Lower leg skin (tissue), 4 donors: ENCODE data around the gene OR1A1. TPM values are rescaled to one million over a fixed set of nuclear protein-coding genes. Genes with fewer than 3 reads are reported as not detected.
"Not testable (repeated sequence)": the region's sequence is repeated elsewhere in the genome, so short reads cannot be mapped to it uniquely, and the experiment has no call there.

Experiments
- DNase-seq, 2 donors: peaks; one replicate each; pipeline ENCODE4 v3.0.0-alpha.2; 2019; ENCODE audit warnings: low spot score in 2 of 2
- H3K4me3 ChIP-seq: fragments of 200-600 bp; sonication (generic); 2 replicates; pipeline ENCODE4 v1.5.1; 2017; ENCODE audit warnings: mild to moderate bottlenecking, low read depth; ENCODE audit not compliant: poor library complexity, severe bottlenecking
- POLR2A ChIP-seq, 2 donors: fragments of 450-650 bp; IDR thresholded peaks; one replicate each; pipeline ENCODE4 v1.6.1; 2016 to 2017; ENCODE audit warnings: antibody characterized with exemption in 2 of 2, mild to moderate bottlenecking in 1 of 2, moderate library complexity in 1 of 2
- WGBS, 2 donors: methylation state at CpG; one replicate each; pipeline ENCODE4 v1.1.5; 2018; 5-methylcytosine and 5-hydroxymethylcytosine counted together
- intact Hi-C: fragments of 100-400 bp; cut with DNase I; formaldehyde crosslinking; loops from one replicate; pipeline ENCODE4 v1.15.0; 2023; ENCODE audit warnings: low total_unique reads
- total RNA-seq, 4 donors: library from RNA; depleted of rRNA; stranded (reverse); fragments of >200 nt; gene quantifications; one replicate each; pipeline ENCODE4 v1.1.0, GENCODE V29; 2016
- TF ChIP-seq, protein P1 (sequence below), 3 donors: fragments of 450-650 bp; IDR thresholded peaks; one replicate each; pipeline ENCODE4 v1.5.1; 2016; ENCODE audit warnings: antibody characterized with exemption in 3 of 3, mild to moderate bottlenecking in 3 of 3, moderate library complexity in 2 of 3

OR1A1 gene
- total RNA-seq, 4 donors from 2014 or later = not detected

GRCh38 chr17:3213587-3213986, 6.1 kb downstream of the OR1A1 start:
- 58 to 60% methylated on average over 6 of the region's 6 CpGs for WGBS, 2 donors
- TF ChIP-seq, protein P1, sequence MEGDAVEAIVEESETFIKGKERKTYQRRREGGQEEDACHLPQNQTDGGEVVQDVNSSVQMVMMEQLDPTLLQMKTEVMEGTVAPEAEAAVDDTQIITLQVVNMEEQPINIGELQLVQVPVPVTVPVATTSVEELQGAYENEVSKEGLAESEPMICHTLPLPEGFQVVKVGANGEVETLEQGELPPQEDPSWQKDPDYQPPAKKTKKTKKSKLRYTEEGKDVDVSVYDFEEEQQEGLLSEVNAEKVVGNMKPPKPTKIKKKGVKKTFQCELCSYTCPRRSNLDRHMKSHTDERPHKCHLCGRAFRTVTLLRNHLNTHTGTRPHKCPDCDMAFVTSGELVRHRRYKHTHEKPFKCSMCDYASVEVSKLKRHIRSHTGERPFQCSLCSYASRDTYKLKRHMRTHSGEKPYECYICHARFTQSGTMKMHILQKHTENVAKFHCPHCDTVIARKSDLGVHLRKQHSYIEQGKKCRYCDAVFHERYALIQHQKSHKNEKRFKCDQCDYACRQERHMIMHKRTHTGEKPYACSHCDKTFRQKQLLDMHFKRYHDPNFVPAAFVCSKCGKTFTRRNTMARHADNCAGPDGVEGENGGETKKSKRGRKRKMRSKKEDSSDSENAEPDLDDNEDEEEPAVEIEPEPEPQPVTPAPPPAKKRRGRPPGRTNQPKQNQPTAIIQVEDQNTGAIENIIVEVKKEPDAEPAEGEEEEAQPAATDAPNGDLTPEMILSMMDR (IDR thresholded peaks at IDR 0.05) = no peak
- no peak for TF ChIP-seq POLR2A (IDR thresholded peaks at IDR 0.05)
- no peak overlapping the region for H3K4me3 ChIP-seq
- no peak for DNase-seq
- intact Hi-C loops = no loop called here

- 64 to 68% methylated on average over 3 of the region's 3 CpGs for WGBS, 2 donors
- H3K4me3 ChIP-seq, DNase-seq, intact Hi-C loops: not testable (repeated sequence)
Measured at GRCh38 chr17:3219978-3220377, 12.5 kb downstream of the OR1A1 start.

- TF ChIP-seq, protein P1 (IDR thresholded peaks at IDR 0.05) = no peak
- TF ChIP-seq POLR2A (IDR thresholded peaks at IDR 0.05) = no peak
- intact Hi-C loops = no loop called here
- H3K4me3 ChIP-seq = no peak overlapping the region
- DNase-seq = no peak
- 88 to 89% methylated on average over 2 of the region's 2 CpGs for WGBS, 2 donors
Measured at GRCh38 chr17:3221850-3222249, 14.4 kb downstream of the OR1A1 start.

DNA sequence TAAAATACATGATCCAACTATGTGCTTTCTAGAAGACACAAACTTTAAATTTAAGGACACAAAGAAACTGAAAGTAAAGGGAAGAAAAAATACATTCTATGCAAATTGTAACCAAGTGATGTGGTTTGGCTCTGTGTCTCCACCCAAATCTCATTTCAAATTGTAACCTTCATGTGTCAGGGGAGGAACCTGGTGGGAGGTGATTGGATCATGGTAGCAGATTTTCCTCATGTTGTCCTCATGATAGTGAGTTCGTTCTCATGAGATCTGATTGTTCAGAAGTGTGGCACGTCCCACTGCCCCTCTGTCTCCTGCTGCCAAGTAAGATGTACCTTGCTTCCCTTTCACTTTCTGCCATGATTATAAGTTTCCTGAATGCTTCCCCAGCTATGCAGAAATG, 15.0 kb downstream of the OR1A1 start:
- 59 to 66% methylated on average over 2 of the region's 2 CpGs for WGBS, 2 donors
- no peak overlapping the region for H3K4me3 ChIP-seq
- DNase-seq = no peak
- TF ChIP-seq, protein P1 (IDR thresholded peaks at IDR 0.05) = no peak
- no peak for TF ChIP-seq POLR2A (IDR thresholded peaks at IDR 0.05)
- intact Hi-C loops = no loop called here

GRCh38 chr17:3224721-3225352, 17.4 kb downstream of the OR1A1 start:
- intact Hi-C loops, DNase-seq, H3K4me3 ChIP-seq: not testable (repeated sequence)

DNA sequence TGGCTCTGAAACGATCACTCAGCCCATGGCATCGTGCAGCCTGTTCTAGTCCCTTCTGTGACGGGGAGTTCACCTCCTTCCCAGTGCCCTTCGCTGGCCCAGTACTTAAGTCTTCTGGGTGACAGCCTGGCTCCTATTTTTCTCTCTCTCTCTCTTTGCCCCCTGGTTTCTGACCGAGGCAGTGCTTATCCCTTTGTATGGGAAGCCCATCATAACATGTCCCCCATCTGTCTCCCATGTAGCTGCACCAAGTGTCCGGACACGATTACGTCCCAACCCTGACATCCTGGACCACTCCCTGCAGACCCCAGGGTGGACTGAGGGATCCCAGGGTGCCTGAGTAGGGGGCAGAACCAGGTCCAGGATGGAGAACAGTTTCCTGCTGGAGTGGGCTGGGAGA, 24.8 kb downstream of the OR1A1 start:
- 87 to 91% methylated on average over 8 of the region's 8 CpGs for WGBS, 2 donors
- H3K4me3 ChIP-seq, DNase-seq, intact Hi-C loops: not testable (repeated sequence)

DNA sequence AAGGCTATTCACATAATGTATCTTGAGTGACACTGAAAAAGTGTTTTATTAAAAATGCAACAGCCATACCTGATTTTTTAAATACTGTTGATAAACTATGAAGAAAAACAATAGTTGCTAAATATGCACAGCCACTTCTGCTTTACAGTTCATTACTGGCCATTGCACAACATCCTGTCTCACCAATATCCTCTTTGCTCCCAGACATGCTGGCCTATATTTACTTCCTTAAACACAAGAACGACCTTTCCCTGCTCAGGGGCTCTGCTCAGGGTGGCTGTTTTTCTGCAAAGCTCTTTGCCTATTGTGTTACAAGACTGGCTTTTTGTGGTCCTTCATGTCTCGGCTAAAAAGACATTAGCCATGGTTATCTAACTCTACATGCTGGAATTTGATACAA, 31.2 kb downstream of the OR1A1 start:
- peak in 1 of 2 donors; percentile 16 for DNase-seq
- H3K4me3 ChIP-seq = not testable (repeated sequence)
- 25 to 52% methylated on average over 2 of the region's 2 CpGs for WGBS, 2 donors

DNA sequence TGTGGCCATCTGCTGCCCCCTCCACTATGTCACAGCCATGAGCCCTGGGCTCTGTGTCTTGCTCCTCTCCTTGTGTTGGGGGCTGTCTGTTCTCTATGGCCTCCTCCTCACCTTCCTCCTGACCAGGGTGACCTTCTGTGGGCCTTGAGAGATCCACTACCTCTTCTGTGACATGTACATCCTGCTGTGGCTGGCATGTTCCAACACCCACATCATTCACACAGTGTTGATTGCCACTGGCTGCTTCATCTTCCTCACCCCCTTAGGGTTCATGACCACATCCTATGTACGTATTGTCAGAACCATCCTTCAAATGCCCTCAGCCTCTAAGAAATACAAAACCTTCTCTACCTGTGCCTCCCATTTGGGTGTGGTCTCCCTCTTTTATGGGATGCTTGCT, 33.6 kb downstream of the OR1A1 start:
- DNase-seq, H3K4me3 ChIP-seq, intact Hi-C loops: not testable (repeated sequence)
- WGBS, 2 donors = 88 to 92% methylated on average over 1 of the region's 1 CpG

More for the DNA sequence above, 31.2 kb downstream of the OR1A1 start:
- intact Hi-C loops = not testable (repeated sequence)

GRCh38 chr17:3244841-3245240, 37.4 kb downstream of the OR1A1 start:
- DNase-seq, H3K4me3 ChIP-seq, intact Hi-C loops: not testable (repeated sequence)
- WGBS, 2 donors = 33 to 79% methylated on average over 1 of the region's 1 CpG

GRCh38 chr17:3249013-3249412, 41.5 kb downstream of the OR1A1 start:
- 100% methylated on average over 1 of the region's 2 CpGs for WGBS, 2 donors
- H3K4me3 ChIP-seq, intact Hi-C loops, DNase-seq: not testable (repeated sequence)
